Mucosa of rectum (tissue), 2 donors: ENCODE data around the gene USPL1.

Source experiments
- H3K27ac ChIP-seq, 2 donors: one replicate each; pipeline ENCODE4 v1.7.0; 2013; ENCODE audit warnings: inconsistent platforms in 2 of 2, low read depth in 2 of 2, low read length in 2 of 2
- H3K27me3 ChIP-seq, 2 donors: one replicate each; pipeline ENCODE4 v1.7.0; 2013; ENCODE audit warnings: low read length in 2 of 2; ENCODE audit not compliant: control insufficient read depth in 2 of 2, insufficient read depth in 2 of 2
- H3K36me3 ChIP-seq, 2 donors: one replicate each; pipeline ENCODE4 v1.7.0; 2013; ENCODE audit warnings: low read length in 2 of 2; ENCODE audit not compliant: control insufficient read depth in 2 of 2, insufficient read depth in 2 of 2
- H3K4me1 ChIP-seq, 2 donors: one replicate each; pipeline ENCODE4 v1.7.0; 2013; ENCODE audit warnings: low read length in 2 of 2, mild to moderate bottlenecking in 1 of 2; ENCODE audit not compliant: control insufficient read depth in 2 of 2, insufficient read depth in 2 of 2
- H3K4me3 ChIP-seq, 2 donors: one replicate each; pipeline ENCODE4 v1.7.0; 2013; ENCODE audit warnings: low read length in 2 of 2
- H3K9ac ChIP-seq, 2 donors: one replicate each; pipeline ENCODE4 v1.7.0; 2013; ENCODE audit warnings: low read length in 2 of 2, low read depth in 1 of 2, mild to moderate bottlenecking in 1 of 2
- H3K9me3 ChIP-seq, 2 donors: one replicate each; pipeline ENCODE4 v1.7.0; 2013; ENCODE audit warnings: low read length in 2 of 2; ENCODE audit not compliant: control insufficient read depth in 2 of 2
- donor health status: healthy.
- donor health status: Normal muscosa, but diverticular disease.

USPL1 gene

DNA sequence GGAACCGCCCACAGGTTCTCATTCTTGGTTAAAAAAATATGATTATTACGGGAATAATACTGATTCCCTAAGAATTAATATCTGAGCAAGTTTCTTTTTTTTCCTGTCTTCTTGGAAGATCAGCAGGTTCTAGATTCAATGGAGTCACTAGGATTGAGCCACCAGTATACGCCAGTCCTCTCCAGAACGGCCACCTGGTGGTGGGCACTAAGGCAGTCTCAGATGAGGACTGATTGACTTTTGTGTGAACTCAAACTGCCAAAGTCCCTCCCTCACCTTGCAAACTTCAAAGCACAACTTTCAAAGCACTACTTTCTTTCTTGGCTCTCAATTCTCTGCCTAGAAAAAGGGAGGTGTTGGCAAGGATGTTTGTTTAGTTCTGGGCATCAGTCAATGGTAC is 84.3 kb downstream of the USPL1 start:
- no peak overlapping the region for H3K9ac ChIP-seq
- H3K9me3 ChIP-seq: no peaks in the 10 kb centered on the region
- no peak overlapping the region for H3K27ac ChIP-seq
- peaks cover 3 to 4% of the 10 kb centered on the region in 2 donors for H3K4me1 ChIP-seq
- H3K36me3 ChIP-seq: no peaks in the 10 kb centered on the region
- H3K4me3 ChIP-seq: no peak overlapping the region
- no peaks in the 10 kb centered on the region for H3K27me3 ChIP-seq

DNA sequence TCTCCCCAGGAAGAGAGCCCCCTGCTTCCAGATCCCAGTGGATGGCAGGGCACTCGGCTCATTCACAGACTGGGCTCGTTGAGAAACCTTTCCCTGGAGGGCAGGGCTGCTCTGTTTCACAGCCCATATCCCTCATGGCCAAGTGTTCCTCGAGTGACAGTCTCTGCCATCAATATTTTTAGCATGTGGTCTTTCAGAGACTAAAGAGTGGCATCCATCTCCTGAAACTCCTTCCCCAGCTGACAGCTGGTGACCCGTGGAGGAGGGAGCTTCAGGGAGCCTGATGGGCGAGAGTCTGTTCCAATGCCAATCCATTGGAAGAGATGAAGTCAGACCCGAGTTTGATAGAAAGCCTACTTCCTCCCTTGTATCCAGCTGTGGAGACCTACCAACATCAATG is 86.9 kb downstream of the USPL1 start:
- H3K4me1 ChIP-seq: no peaks in the 10 kb centered on the region
- no peaks in the 10 kb centered on the region for H3K9me3 ChIP-seq
- no peak overlapping the region for H3K4me3 ChIP-seq
- H3K27ac ChIP-seq: no peak overlapping the region
- H3K36me3 ChIP-seq: no peaks in the 10 kb centered on the region
- no peaks in the 10 kb centered on the region for H3K27me3 ChIP-seq
- no peak overlapping the region for H3K9ac ChIP-seq

DNA sequence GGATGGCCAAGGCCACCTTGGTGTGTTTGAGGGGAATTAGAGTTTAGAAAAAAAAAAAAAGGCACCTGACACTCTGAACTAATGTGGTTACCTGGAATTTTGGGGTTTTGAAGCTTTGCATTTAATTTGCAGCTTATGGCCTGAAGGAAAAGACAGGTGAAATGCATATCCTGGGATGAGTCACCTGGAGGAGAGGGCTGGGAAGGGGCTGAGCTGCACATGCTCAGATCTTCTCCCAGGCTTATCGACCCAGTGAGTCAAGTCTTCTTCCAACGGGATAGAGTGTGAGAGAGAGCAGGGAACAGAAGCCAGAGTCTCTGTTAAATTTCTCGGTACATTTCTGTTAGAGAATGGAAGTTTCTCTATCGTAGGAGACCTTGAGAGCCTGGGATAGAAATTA is 88.0 kb downstream of the USPL1 start:
- Histone ChIP-seq H3K4me1 (no peaks in the 10 kb centered on the region), H3K9me3 (no peaks in the 10 kb centered on the region), H3K36me3 (no peaks in the 10 kb centered on the region), H3K27me3 (no peaks in the 10 kb centered on the region), H3K9ac (no peak overlapping the region), H3K4me3 (no peak overlapping the region), H3K27ac (no peak overlapping the region)

DNA sequence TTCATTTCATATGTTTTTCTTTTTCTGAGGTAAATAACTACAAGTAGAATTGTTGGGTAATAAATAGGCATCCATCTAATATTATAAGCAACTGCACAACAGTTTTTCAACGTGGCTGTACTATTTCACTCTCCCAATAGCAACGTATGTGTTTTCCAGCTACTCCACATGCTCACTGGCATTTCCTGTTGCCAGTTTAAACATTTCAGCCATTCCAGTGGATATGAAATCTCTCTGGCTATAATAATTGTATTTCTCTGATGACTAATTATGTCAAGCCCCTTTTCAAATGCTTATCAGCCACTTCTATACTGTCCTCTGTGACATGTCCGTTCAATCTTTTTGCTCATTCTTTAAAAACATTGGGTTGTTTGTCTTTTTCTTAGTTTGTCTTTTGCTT is 90.8 kb downstream of the USPL1 start:
- no peaks in the 10 kb centered on the region for H3K9me3 ChIP-seq
- H3K4me3 ChIP-seq: no peak overlapping the region
- H3K27me3 ChIP-seq: peaks cover 0 to 2% of the 10 kb centered on the region in 2 donors

More for the DNA sequence above, 90.8 kb downstream of the USPL1 start:
- Histone ChIP-seq H3K9ac (no peak overlapping the region), H3K4me1 (no peaks in the 10 kb centered on the region), H3K27ac (no peak overlapping the region), H3K36me3 (no peaks in the 10 kb centered on the region)
